Gastroesophageal sphincter (tissue), 4 donors: ENCODE results near the gene RARS2. TPM values are rescaled to one million over a fixed set of nuclear protein-coding genes. Genes with fewer than 3 reads are reported as not detected.

ENCODE experiments used
- ATAC-seq: fragments of 150-250 bp; one replicate; pipeline ENCODE4 v1.9.1; 2016; ENCODE audit warnings: mild to moderate bottlenecking, moderate library complexity
- H3K27ac ChIP-seq, 4 donors: fragments of 200-600 bp; sonication (generic) in 3 of 4; 1 replicate in 3 of 4; 2 replicates in 1 of 4; pipeline ENCODE4 v1.5.1; 2016 to 2019
- H3K27me3 ChIP-seq: fragments of 200-600 bp; sonication (generic); one replicate; pipeline ENCODE4 v1.5.1; 2019
- H3K36me3 ChIP-seq, 2 donors: fragments of 200-600 bp; sonication (generic); one replicate each; pipeline ENCODE4 v1.5.1; 2019; ENCODE audit warnings: control low read depth in 1 of 2
- H3K4me1 ChIP-seq, 3 donors: fragments of 200-600 bp; sonication (generic); 1 replicate in 2 of 3; 2 replicates in 1 of 3; pipeline ENCODE4 v1.5.1; 2016 to 2019; ENCODE audit warnings: control low read depth in 2 of 3
- H3K4me3 ChIP-seq, 2 donors: fragments of 200-600 bp; sonication (generic); one replicate each; pipeline ENCODE4 v1.5.1; 2019; ENCODE audit warnings: mild to moderate bottlenecking in 1 of 2, moderate library complexity in 1 of 2
- H3K9me3 ChIP-seq, 3 donors: fragments of 200-600 bp; sonication (generic); one replicate each; pipeline ENCODE4 v1.5.1; 2017 to 2019; ENCODE audit warnings: control low read depth in 2 of 3
- EP300 ChIP-seq: sonication (generic); formaldehyde crosslinking; IDR thresholded peaks from one replicate; pipeline ENCODE4 v1.6.1; 2017; ENCODE audit warnings: antibody characterized with exemption, mild to moderate bottlenecking
- POLR2A ChIP-seq, 2 donors: fragments of 450-650 bp; IDR thresholded peaks; one replicate each; pipeline ENCODE4 v1.6.1; 2017; ENCODE audit warnings: antibody characterized with exemption in 2 of 2, mild to moderate bottlenecking in 2 of 2, moderate library complexity in 1 of 2
- POLR2AphosphoS5 ChIP-seq: sonication (generic); formaldehyde crosslinking; IDR thresholded peaks from one replicate; pipeline ENCODE4 v1.6.1; 2017; ENCODE audit warnings: antibody characterized with exemption
- WGBS, 2 donors: methylation state at CpG; one replicate each; pipeline ENCODE4 v1.1.5; 2018; ENCODE audit warnings: low coverage in 1 of 2; 5-methylcytosine and 5-hydroxymethylcytosine counted together
- total RNA-seq, 4 donors: library from RNA; depleted of rRNA; stranded (reverse); fragments of >200 nt; gene quantifications; one replicate each; pipeline ENCODE4 v1.1.0, GENCODE V29; 2016
- TF ChIP-seq, protein P1 (sequence below), 4 experiments: fragments of 200-600 bp in 2 of 4; fragments of 450-650 bp in 2 of 4; sonication (generic) in 1 of 4; IDR thresholded peaks; one replicate each; pipeline ENCODE4 v1.5.1; 2017 to 2019; ENCODE audit warnings: antibody characterized with exemption in 4 of 4, mild to moderate bottlenecking in 2 of 4, moderate library complexity in 2 of 4

The RARS2 gene
- total RNA-seq, 4 donors from 2014 or later, result 13.6 to 26.9 (median 23.4) TPM

DNA sequence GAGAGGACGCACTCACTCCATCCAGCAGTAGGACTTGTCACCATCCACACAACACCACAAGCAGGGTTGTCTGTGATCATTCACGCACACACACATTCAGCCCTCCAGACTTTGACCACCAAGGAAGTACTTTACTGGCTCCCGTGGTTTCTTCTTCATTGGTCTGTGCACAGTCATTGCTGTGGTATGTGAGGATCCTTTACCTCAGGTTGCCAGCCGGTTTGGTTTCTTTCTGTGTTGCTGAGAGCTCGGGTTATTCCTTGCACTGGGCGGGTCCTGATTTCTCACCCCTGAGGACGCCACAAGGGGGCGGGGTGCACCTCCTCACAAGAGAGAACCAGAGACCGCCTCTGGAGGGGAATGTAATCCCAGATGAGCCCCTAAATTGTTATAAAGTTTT, 105.9 kb downstream of the RARS2 start:
- Histone ChIP-seq H3K27me3 (no peaks in the 10 kb centered on the region), H3K9me3 (no peaks in the 10 kb centered on the region), H3K36me3 (peaks cover 0 to 21% of the 10 kb centered on the region in 2 donors), H3K27ac (no peak overlapping the region), H3K4me1 (no peaks in the 10 kb centered on the region), H3K4me3 (no peak overlapping the region)
- TF ChIP-seq POLR2AphosphoS5, result no peak
- TF ChIP-seq, protein P1, sequence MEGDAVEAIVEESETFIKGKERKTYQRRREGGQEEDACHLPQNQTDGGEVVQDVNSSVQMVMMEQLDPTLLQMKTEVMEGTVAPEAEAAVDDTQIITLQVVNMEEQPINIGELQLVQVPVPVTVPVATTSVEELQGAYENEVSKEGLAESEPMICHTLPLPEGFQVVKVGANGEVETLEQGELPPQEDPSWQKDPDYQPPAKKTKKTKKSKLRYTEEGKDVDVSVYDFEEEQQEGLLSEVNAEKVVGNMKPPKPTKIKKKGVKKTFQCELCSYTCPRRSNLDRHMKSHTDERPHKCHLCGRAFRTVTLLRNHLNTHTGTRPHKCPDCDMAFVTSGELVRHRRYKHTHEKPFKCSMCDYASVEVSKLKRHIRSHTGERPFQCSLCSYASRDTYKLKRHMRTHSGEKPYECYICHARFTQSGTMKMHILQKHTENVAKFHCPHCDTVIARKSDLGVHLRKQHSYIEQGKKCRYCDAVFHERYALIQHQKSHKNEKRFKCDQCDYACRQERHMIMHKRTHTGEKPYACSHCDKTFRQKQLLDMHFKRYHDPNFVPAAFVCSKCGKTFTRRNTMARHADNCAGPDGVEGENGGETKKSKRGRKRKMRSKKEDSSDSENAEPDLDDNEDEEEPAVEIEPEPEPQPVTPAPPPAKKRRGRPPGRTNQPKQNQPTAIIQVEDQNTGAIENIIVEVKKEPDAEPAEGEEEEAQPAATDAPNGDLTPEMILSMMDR (IDR thresholded peaks at IDR 0.05), result peak in 1 of 4 experiments; percentile 9
- no peak for ATAC-seq
- 93% methylated on average over 3 of the region's 9 CpGs; no CpG with 5 or more reads in 1 of the 2 donors for WGBS, 2 donors

DNA sequence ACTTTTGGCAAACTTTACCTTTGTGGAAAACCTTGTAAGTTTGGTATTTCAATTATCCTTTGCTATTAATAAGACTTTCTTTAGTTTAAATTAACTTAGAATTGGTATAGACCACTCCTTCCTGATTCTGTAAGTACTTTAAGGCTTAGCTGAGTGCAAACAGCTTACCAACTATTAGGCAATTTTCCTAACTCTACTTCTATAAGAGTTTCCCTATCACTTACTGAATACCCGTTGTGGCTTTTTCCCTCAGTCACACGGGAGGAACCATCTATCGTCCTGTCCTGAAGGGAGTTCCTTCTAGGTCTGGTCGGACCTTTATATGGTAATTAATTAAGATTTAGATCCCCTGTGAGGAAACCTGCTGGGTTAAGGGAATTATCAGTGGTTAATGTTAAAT, 107.4 kb downstream of the RARS2 start:
- ATAC-seq, result no peak
- Histone ChIP-seq H3K4me3 (no peak overlapping the region), H3K36me3 (peaks cover 0 to 36% of the 10 kb centered on the region in 2 donors), H3K9me3 (no peaks in the 10 kb centered on the region), H3K27me3 (no peaks in the 10 kb centered on the region), H3K4me1 (no peaks in the 10 kb centered on the region), H3K27ac (no peak overlapping the region)
- TF ChIP-seq, protein P1 (IDR thresholded peaks at IDR 0.05), result no peak
- TF ChIP-seq POLR2AphosphoS5 (no peak), EP300 (no peak), POLR2A (IDR thresholded peaks at IDR 0.05) (no peak)
- WGBS, 2 donors, result 72 to 79% methylated on average over 2 to 4 of the region's 4 CpGs

DNA sequence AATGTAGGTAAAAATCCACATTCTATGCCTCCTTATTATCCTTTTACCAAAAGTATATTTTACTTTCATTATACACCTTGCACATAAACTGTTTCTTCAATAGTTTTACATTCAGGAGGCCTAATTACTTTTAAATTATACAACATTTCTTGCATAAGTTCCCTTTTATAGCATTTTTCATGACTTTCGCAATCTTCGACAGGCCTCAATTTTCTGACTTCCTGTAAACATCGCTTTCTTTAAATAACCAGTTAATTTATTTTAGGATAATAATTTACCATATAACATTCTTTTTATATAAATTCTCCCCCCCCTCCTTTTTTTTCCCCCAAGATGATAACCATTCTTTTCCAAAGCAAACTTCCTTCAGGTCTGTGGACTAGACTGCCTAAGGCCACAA, 107.9 kb downstream of the RARS2 start:
- H3K4me1 ChIP-seq, result no peaks in the 10 kb centered on the region
- peaks cover 0 to 36% of the 10 kb centered on the region in 2 donors for H3K36me3 ChIP-seq
- H3K27ac ChIP-seq, result no peak overlapping the region
- H3K4me3 ChIP-seq, result no peak overlapping the region
- H3K27me3 ChIP-seq, result no peaks in the 10 kb centered on the region
- no peak for TF ChIP-seq POLR2AphosphoS5
- TF ChIP-seq, protein P1 (IDR thresholded peaks at IDR 0.05), result no peak
- no peak for TF ChIP-seq EP300
- TF ChIP-seq POLR2A (IDR thresholded peaks at IDR 0.05), result no peak
- H3K9me3 ChIP-seq, result no peaks in the 10 kb centered on the region
- ATAC-seq, result no peak
- 86 to 88% methylated on average over 3 of the region's 3 CpGs for WGBS, 2 donors

DNA sequence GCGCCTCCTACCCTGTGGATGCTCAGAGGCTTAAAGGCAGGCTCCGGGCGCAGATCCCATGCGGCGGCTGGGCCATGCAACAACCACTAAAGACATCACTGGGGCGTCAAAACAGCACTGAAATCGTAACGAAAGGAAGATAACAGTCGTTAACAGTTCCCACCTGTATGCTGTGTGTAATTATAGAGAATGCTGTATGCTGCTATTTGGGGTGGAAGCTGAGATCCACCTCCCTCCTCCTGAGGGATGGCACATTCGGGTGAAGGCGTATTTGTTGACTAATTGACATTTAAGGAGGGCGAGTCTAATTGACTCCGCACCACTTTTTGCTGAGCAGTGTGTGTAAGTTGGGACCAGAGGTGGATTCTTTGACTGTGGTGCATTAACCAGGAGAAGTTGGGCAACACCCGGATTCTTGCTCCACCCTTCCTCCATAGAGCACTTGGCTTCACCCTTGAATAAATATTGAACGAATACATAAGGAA, 116.3 kb downstream of the RARS2 start:
- H3K27ac ChIP-seq, result peak overlapping the region; percentile 82 to 94 (median 90)
- WGBS, 2 donors, result 0% methylated on average over 6 of the region's 15 CpGs
- H3K4me1 ChIP-seq, result peaks cover 4 to 12% (median 5%) of the 10 kb centered on the region in 3 donors
- TF ChIP-seq POLR2A (IDR thresholded peaks at IDR 0.05) (no peak), EP300 (no peak), POLR2AphosphoS5 (no peak)
- TF ChIP-seq, protein P1 (IDR thresholded peaks at IDR 0.05), result no peak
- H3K4me3 ChIP-seq, result peak overlapping the region; percentile 89 to 90
- peaks cover 0 to 10% of the 10 kb centered on the region in 2 donors for H3K36me3 ChIP-seq
- no peaks in the 10 kb centered on the region for H3K27me3 ChIP-seq
- H3K9me3 ChIP-seq, result no peaks in the 10 kb centered on the region
- ATAC-seq, result peak; percentile 78
